ENCODE results near the gene ACTG1. TPM values are rescaled to one million over a fixed set of nuclear protein-coding genes. Genes with fewer than 3 reads are reported as not detected.
A peak's percentile ranks its signal among the peaks of the same experiment; 100 is the strongest.

ACTG1 gene
- total and polyA plus RNA-seq, 2 of the 13 experiments (the other 11 are each of a cell fraction or from before 2014, with no cell fraction given) = 973 to 1,138 TPM

DNA sequence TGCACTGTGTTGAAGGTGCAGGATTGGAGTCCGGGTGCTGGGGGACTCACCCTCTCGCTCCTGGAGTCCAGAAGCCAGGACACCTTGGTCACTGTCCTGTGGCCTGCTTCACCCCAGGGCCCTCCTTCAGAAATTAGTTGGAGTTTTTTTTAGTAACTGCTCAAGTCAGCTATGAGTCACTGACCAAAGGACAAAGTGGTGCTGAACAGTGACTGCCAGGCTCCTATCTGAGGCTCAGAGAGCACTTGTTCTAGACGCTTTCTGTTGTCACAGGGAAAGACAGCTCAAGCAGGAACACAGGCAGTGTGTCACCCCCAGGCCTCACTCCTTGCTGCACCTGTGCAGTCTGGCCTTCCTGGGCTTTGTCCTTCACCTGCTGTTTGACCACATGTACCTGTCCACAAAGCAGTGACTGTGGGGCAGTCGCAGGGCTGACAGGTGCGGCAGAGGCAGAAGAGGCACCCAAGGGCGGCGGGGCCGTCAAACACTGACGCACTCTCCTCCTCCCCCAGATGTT lies 43.6 kb upstream of the ACTG1 start (continued):
- no peak for TF ChIP-seq ZBTB40 (IDR thresholded peaks at IDR 0.05)
- TF ChIP-seq ZBTB40 (CRISPR knock-in tag; IDR thresholded peaks at IDR 0.05) = no peak
- TF ChIP-seq ZMYM4 (CRISPR knock-in tag; IDR thresholded peaks at IDR 0.05) = no peak
- peak; percentile 28 for TF ChIP-seq ZEB1 (IDR thresholded peaks at IDR 0.05; ENCODE audit: insufficient replicate concordance, low read depth)
- TF ChIP-seq ZNF687 (CRISPR knock-in tag; IDR thresholded peaks at IDR 0.05) = peak; percentile 37; the same call in 1 of the 2 replicates
- peak; percentile 33; the same call in 1 of the 2 replicates for TF ChIP-seq POLR2G (IDR thresholded peaks at IDR 0.05; ENCODE audit: low read depth, low read length)
